BE2C (cell line): ENCODE measurements around the gene MPC1L. TPM values are rescaled to one million over a fixed set of nuclear protein-coding genes. Genes with fewer than 3 reads are reported as not detected.
"Not testable (repeated sequence)": the region's sequence is repeated elsewhere in the genome, so short reads cannot be mapped to it uniquely, and the experiment has no call there.

Experiments
- DNase-seq: peaks from one replicate; pipeline ENCODE4 v3.0.0-alpha.2; 2020
- H3K27me3 ChIP-seq: fragments of 250-450 bp; sonication (Bioruptor Pico); 2 replicates; pipeline ENCODE4 v1.5.1; 2020; ENCODE audit warnings: mild to moderate bottlenecking
- H3K36me3 ChIP-seq: fragments of 250-450 bp; sonication (Bioruptor Pico); 2 replicates; pipeline ENCODE4 v1.5.1; 2020; ENCODE audit warnings: mild to moderate bottlenecking
- H3K4me1 ChIP-seq: fragments of 250-450 bp; sonication (Bioruptor Pico); 2 replicates; pipeline ENCODE4 v1.5.1; 2020
- H3K4me3 ChIP-seq: 2 replicates; pipeline ENCODE4 v1.5.1; 2011; ENCODE audit warnings: low read depth, low read length
- H3K9me3 ChIP-seq: fragments of 250-450 bp; sonication (Bioruptor Pico); 2 replicates; pipeline ENCODE4 v1.5.1; 2020
- polyA plus RNA-seq: library from polyadenylated mRNA; unstranded; fragments of >200 nt; gene quantifications from one replicate; pipeline ENCODE4 v1.2.1, GENCODE V29; 2012; ENCODE audit warnings: low read depth, missing spikeins; ENCODE audit not compliant: insufficient read length, insufficient read depth
- TF ChIP-seq, protein P1 (sequence below): IDR thresholded peaks from 2 replicates; pipeline ENCODE4 v1.5.1; 2012; ENCODE audit warnings: mild to moderate bottlenecking, low read depth, low read length

Gene MPC1L
- not detected for polyA plus RNA-seq

DNA sequence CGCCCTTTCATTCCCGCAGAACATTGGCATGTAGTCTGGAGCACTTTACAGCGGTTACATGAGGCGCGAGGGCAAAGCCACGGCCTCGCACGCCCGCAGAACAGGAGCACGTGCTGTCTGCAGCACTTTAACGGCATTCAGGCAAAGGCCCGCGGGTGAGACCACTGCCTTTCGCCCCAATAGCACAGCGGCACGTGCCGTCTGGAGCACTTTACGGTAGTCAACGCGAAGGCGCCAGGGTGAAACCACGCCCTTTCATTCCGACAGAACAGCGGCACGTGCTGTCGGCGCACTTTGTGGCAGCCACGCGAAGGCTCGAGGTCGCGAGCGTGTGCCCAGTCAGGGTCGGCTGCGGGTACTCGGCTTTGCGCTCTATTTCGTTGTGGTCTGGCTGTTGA lies at the start of gene MPC1L:
Gene MPC1L (plus strand): TSS at position 290 of the 398 bp plus-strand sequence. CDS start 138 bp downstream, outside the sequence.
- TF ChIP-seq, protein P1, sequence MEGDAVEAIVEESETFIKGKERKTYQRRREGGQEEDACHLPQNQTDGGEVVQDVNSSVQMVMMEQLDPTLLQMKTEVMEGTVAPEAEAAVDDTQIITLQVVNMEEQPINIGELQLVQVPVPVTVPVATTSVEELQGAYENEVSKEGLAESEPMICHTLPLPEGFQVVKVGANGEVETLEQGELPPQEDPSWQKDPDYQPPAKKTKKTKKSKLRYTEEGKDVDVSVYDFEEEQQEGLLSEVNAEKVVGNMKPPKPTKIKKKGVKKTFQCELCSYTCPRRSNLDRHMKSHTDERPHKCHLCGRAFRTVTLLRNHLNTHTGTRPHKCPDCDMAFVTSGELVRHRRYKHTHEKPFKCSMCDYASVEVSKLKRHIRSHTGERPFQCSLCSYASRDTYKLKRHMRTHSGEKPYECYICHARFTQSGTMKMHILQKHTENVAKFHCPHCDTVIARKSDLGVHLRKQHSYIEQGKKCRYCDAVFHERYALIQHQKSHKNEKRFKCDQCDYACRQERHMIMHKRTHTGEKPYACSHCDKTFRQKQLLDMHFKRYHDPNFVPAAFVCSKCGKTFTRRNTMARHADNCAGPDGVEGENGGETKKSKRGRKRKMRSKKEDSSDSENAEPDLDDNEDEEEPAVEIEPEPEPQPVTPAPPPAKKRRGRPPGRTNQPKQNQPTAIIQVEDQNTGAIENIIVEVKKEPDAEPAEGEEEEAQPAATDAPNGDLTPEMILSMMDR: no peak
- no peak for DNase-seq
- Histone ChIP-seq H3K4me3 (no peak within 1 kb of the TSS), H3K9me3 (no peaks in the 10 kb centered on the region), H3K36me3 (no peaks in the 10 kb centered on the region), H3K27me3 (no peaks in the 10 kb centered on the region), H3K4me1 (no peaks in the 10 kb centered on the region)

DNA sequence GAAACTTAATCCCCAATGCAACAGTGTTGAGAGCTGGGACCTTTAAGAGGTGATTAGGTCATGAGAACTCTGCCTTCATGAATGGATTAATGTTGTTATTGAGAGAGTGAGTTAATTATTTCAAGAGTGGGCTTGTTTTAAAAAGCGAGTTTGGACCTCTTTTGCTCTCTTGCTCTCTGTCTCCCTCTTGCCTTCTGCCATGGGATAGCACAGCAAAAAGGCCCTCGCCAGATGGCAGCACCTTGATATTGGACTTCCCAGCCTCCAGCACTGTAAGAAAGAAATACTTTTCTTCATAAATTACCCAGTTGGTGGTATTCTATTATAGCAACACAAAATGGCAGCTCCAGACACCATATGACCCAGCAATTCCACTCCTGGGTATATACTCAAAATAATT lies 49.5 kb upstream of the MPC1L start:
- Histone ChIP-seq H3K4me1 (no peaks in the 10 kb centered on the region), H3K36me3 (no peaks in the 10 kb centered on the region), H3K9me3 (no peaks in the 10 kb centered on the region), H3K4me3 (no peak overlapping the region), H3K27me3 (no peaks in the 10 kb centered on the region)
- peak; percentile 21 for DNase-seq
- TF ChIP-seq, protein P1: peak; percentile 80

DNA sequence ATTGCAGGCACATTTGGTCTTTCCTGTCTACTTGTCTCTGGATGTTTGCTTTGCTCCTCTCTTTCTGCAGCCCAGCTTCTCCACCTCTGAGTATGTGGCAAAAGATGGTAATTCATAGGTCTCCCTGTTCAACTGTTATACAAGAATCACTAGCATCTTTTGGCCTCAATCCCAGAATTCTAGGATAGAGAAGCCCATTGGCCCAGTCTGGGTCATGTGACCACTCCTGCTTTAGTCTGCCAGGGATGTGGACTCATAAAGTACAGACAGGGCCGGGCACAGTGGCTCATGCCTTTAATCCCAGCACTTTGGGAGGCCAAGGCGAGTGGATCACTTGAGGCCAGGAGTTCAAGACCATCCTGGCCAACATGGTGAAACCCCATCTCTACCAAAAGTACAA lies 47.8 kb upstream of the MPC1L start:
- H3K27me3 ChIP-seq, H3K9me3 ChIP-seq, H3K36me3 ChIP-seq, H3K4me1 ChIP-seq, H3K4me3 ChIP-seq: not testable (repeated sequence)
- DNase-seq: peak; percentile 66

DNA sequence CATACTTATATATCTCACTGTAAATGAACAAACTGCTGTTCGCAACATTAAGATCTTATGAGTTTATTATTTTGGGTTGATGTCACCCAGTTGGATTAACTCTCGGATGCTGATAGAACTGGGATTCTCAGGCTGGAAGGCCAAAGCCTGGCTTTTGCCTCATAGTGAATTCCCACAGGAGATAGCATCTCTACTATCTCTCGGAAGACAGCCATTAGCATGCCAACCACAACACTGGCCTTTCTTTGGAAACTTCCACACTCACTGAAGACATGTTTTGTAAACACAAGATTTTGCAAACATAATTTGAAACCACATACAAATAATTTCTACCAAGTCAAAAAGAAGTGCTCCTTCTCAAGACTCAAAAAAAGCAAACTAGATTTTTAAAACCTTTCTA lies 46.9 kb upstream of the MPC1L start:
- Histone ChIP-seq H3K4me1 (no peaks in the 10 kb centered on the region), H3K4me3 (no peak overlapping the region), H3K27me3 (no peaks in the 10 kb centered on the region), H3K36me3 (no peaks in the 10 kb centered on the region), H3K9me3 (no peaks in the 10 kb centered on the region)
- no peak for DNase-seq
- TF ChIP-seq, protein P1: no peak

DNA sequence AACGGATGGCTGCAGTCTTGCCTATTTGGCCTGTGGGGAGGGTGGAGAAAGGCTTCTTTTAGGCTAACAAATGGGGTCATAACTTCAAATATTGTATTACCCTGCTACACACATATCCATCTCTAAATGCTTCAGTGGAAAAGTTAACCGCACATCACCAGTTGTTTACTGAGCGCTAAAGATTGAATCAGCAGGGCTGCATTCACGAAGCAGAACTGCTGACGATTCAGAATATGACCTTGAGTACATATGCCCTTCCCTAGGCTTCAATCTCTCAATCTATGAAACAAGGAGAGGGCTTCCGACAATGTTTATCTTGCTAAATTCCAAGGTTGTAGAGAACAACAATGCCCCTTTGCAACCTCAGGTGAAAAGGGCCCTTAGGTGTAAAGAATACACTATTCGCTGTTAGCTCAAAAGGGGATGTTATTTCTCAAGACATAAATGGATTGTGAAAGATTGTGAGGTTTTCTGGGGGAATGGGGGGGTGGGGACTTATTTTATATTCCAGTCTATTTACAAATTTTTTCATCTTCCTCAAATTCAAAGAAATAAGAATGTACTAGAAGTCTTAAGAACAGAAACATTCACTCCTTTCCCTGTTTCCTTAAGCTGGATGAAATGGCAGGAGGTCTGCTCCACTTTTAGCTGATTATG lies 45.1 kb upstream of the MPC1L start:
- Histone ChIP-seq H3K9me3 (no peaks in the 10 kb centered on the region), H3K4me3 (no peak overlapping the region), H3K4me1 (no peaks in the 10 kb centered on the region), H3K27me3 (no peaks in the 10 kb centered on the region), H3K36me3 (no peaks in the 10 kb centered on the region)
- TF ChIP-seq, protein P1: no peak
- DNase-seq: no peak

DNA sequence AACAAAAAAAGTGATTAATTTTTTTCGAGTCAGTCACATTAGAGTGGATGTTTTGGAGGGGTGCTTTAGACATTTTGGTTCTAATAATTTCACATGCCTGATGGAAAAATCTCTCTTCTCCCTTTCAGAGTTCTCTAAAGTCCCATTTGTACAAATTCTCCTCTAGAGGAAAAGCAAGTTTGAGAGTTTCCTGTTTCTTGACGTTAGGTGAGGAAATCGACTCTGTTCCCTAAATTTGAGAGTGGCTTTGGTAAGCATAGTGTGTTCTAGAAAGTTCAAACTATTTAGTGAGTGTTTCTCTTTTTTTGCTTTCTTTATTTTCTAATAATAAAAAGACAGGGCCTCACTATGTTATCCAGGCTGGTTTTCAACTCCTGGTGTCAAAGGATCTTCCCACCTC lies 44.1 kb upstream of the MPC1L start:
- no peaks in the 10 kb centered on the region for H3K36me3 ChIP-seq
- no peaks in the 10 kb centered on the region for H3K9me3 ChIP-seq
- TF ChIP-seq, protein P1: no peak
- no peak overlapping the region for H3K4me3 ChIP-seq
- no peaks in the 10 kb centered on the region for H3K4me1 ChIP-seq
- H3K27me3 ChIP-seq: no peaks in the 10 kb centered on the region
- no peak for DNase-seq
